Activated CD8-positive, alpha-beta memory T cell treated with anti-CD3 and anti-CD28 coated beads, Interleukin-2, amount 50 U/mL, for 48 hours (primary cell): Measurements from ENCODE around the gene FBRSL1.
"Not testable (repeated sequence)": the region's sequence is repeated elsewhere in the genome, so short reads cannot be mapped to it uniquely, and the experiment has no call there.

Experiments
- DNase-seq: peaks from one replicate; pipeline ENCODE4 v3.0.0-alpha.2; 2020

Gene FBRSL1

GRCh38 chr12:132471858-132472255, 18.1 kb upstream of the FBRSL1 start:
- DNase-seq, result no peak

GRCh38 chr12:132472386-132472785, 17.6 kb upstream of the FBRSL1 start:
- DNase-seq, result no peak

- DNase-seq, result no peak
Measured at GRCh38 chr12:132474237-132474741, 15.7 kb upstream of the FBRSL1 start.

GRCh38 chr12:132474799-132475303, 15.1 kb upstream of the FBRSL1 start:
- not testable (repeated sequence) for DNase-seq

- DNase-seq, result no peak
Measured at GRCh38 chr12:132475304-132476037, 14.5 kb upstream of the FBRSL1 start.

- no peak for DNase-seq
Measured at GRCh38 chr12:132476038-132476414, 13.9 kb upstream of the FBRSL1 start.

GRCh38 chr12:132476421-132476820, 13.5 kb upstream of the FBRSL1 start:
- no peak for DNase-seq

- DNase-seq, result no peak
Measured at GRCh38 chr12:132477017-132477702, 12.8 kb upstream of the FBRSL1 start.

- DNase-seq, result no peak
Measured at GRCh38 chr12:132477703-132478432, 12.1 kb upstream of the FBRSL1 start.

GRCh38 chr12:132478433-132478803, 11.5 kb upstream of the FBRSL1 start:
- no peak for DNase-seq

GRCh38 chr12:132478845-132479244, 11.1 kb upstream of the FBRSL1 start:
- DNase-seq, result no peak

GRCh38 chr12:132479291-132479690, 10.7 kb upstream of the FBRSL1 start:
- DNase-seq, result no peak

- DNase-seq, result no peak
Measured at GRCh38 chr12:132479938-132480622, 9.9 kb upstream of the FBRSL1 start.

GRCh38 chr12:132480623-132481132, 9.3 kb upstream of the FBRSL1 start:
- no peak for DNase-seq

GRCh38 chr12:132481345-132481744, 8.6 kb upstream of the FBRSL1 start:
- DNase-seq, result no peak

- DNase-seq, result no peak
Measured at GRCh38 chr12:132481771-132482745, 7.9 kb upstream of the FBRSL1 start.

- no peak for DNase-seq
Measured at GRCh38 chr12:132482771-132483170, 7.2 kb upstream of the FBRSL1 start.

GRCh38 chr12:132483208-132483607, 6.7 kb upstream of the FBRSL1 start:
- DNase-seq, result no peak

- no peak for DNase-seq
Measured at GRCh38 chr12:132483612-132484011, 6.3 kb upstream of the FBRSL1 start.

- no peak for DNase-seq
Measured at GRCh38 chr12:132484183-132484890, 5.6 kb upstream of the FBRSL1 start.
